ENCODE measurements around the gene GPR35.

GPR35 gene

DNA sequence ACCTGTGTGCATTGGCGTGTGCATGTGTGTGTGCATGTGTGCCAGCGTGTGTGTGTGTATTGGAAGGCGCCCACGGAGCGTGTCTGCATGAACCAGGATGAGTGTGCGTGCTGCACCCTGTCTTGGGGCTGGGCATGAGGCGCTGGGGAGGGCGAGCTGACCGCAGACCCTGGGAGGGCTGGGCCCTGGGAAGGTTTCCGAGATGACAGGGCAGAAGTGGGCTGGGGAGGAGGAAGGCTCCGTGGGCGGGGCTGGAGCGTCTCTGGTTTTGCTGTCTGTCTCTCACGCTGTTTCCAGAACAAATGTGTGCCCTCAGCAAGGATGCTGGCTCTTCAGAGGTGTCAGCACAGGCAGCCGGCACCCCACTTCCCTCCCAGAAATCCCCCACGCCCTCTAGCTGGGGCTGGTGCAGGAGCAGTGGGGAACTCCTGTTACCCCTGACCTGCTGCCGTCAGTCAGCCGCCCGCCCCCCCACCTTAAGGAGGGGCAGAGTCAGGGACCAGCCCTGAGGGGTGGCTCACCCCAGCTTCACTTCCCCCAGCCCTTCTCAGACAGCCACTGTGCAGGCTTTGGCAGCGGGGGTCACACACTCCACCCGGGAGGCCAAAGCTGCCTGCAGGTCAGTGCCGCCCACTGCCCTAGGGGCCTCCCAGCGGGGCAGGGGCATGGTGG is at the start of gene GPR35:
Gene GPR35, plus strand, starts transcription at position 531 of the 672 bp plus-strand sequence. CDS start 4,473 bp downstream, outside the sequence.
- peak; percentile 55 to 60 (median 57) for DNase-seq (ENCODE audit: low read depth in 3 of 3, low spot score in 1 of 3)

- no peak for DNase-seq (ENCODE audit: low read depth in 3 of 3, low spot score in 1 of 3)
These were observed 49.2 kb upstream of the GPR35 start for GRCh38 chr2:240576036-240576435.

- DNase-seq (ENCODE audit: low read depth in 3 of 3, low spot score in 1 of 3) = no peak
These were observed 48.7 kb upstream of the GPR35 start for GRCh38 chr2:240576436-240577205.

GRCh38 chr2:240577281-240578109 is 47.8 kb upstream of the GPR35 start:
- DNase-seq (ENCODE audit: low read depth in 3 of 3, low spot score in 1 of 3) = no peak

DNA sequence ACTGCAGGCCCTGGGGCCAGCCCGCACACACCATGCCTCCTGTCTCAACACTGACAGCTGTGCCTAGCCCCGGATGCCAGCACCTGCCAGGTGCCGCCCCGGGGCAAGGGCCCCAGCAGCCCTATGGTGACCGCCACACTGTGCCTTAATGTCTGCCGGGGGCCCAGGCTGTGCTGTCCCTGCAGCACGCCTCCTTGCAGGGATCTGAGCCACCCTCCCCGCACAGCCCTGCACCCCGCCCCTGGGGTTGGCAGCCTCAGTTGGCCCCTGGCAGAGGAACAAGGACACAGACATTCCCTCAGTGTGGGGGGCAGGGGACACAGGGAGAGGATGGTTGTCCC is 47.2 kb upstream of the GPR35 start:
- DNase-seq (ENCODE audit: low read depth in 3 of 3, low spot score in 1 of 3) = no peak

- no peak for DNase-seq (ENCODE audit: low read depth in 3 of 3, low spot score in 1 of 3)
These were observed 46.8 kb upstream of the GPR35 start for GRCh38 chr2:240578488-240578887.

GRCh38 chr2:240579071-240579762 is 46.1 kb upstream of the GPR35 start:
- DNase-seq (ENCODE audit: low read depth in 3 of 3, low spot score in 1 of 3) = no peak

DNA sequence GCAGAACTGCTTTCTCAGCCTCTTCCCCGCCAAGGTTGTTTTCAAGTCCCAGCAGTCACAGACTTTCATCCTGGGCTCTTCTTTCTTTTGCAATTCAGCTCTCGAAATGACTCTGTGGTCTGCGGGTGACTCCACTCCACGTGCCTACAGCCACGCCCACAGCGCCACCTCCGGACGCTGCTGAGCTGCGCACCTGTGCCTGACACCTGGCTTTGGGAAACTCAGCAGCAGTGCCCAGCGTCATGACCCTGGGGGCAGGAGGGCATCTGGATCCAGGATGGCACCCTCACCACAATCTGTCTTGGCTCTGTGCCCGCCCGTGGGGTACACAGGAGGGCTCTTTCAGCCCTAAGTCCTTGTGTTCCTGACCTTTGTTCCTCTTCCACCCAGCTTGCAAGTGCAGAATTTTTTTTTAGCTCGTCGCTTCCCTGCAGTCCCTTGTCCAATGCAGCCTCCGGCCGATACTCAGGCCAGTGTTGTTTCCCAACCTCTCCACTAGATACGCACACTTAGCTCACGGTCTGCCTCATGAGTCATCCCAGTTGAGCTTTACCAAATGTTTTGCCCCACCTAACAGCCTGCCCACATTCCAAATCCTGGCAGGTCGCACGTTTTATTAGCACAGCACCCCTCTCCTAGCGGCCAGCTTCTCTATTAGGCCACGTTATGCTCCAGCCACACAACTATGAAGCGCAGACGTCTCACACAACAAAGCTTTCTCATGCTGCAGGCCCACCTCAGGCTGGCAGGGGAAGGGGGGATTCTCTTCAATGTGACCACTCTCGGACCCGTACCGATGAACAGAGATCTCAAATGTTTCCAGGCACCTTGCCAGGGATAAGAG is 45.3 kb upstream of the GPR35 start:
- peak in 2 of 3 donors; percentile 51 to 59 for DNase-seq (ENCODE audit: low read depth in 3 of 3, low spot score in 1 of 3)

GRCh38 chr2:240581811-240582210 is 43.5 kb upstream of the GPR35 start:
- DNase-seq (ENCODE audit: low read depth in 3 of 3, low spot score in 1 of 3) = no peak

GRCh38 chr2:240582781-240583180 is 42.5 kb upstream of the GPR35 start:
- no peak for DNase-seq (ENCODE audit: low read depth in 3 of 3, low spot score in 1 of 3)

DNA sequence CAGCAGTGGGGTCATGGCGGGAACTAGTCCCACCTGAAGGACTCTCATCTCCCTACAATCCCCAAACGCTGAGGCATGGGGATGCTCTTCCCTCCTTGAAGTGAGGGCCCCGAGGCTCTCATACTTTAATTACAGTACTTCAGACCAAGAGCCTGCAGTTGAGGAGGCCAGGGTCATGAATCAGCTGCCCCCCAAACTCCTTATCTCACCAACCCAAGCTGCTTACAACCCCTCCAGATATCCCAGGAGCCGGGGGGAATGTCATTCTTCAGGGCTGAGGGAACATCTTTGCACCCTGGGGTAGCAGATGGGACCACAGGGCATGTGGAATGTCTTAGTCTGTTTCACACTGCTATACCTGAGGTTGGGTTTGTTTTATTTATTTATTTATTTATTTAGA is 41.5 kb upstream of the GPR35 start:
- no peak for DNase-seq (ENCODE audit: low read depth in 3 of 3, low spot score in 1 of 3)

- no peak for DNase-seq (ENCODE audit: low read depth in 3 of 3, low spot score in 1 of 3)
These were observed 40.7 kb upstream of the GPR35 start for GRCh38 chr2:240584486-240585031.

DNA sequence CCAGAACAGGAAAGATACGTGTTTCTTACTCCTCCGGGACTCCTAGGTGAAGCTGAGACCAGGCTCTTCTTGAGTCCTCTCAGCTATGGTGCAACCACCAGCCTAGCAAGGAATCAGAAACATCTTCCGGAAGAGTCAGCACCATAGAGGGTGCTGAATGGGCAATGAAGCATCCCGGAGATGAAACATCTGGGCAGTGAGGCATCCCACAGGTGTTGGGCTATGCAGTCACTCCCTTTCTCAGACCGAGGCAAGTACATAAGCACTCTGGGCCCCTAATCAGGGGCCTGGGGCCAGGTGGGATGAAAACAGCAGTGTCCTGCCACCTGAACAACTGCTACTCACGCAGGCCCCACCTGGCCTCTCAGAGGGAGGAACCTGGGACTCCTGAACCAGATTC is 40.2 kb upstream of the GPR35 start:
- no peak for DNase-seq (ENCODE audit: low read depth in 3 of 3, low spot score in 1 of 3)

DNA sequence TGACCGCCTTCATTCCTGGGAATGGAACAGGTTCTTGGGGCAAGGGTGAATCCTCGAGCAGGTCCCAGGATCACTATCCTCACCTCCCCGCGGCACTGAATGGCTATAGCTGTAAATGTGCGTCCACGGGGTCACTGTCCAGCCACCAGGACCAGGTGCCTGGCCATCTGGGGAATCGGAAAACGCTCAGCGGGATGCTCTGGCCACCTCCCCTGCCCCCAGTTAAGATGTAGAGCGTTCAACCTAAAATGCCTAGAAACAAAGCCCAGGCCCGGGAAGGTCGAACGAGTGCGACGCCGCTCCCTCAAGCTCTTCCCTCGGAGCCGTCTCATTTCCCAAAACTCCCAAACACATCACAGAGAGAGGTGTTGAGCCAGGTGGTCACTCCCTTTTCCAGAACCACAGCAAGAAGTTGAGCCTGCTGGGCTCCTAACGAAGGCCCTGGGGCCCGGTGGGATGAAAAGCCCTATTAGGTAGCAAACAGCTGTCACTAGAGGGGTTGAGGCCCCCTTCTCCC is 39.5 kb upstream of the GPR35 start:
- no peak for DNase-seq (ENCODE audit: low read depth in 3 of 3, low spot score in 1 of 3)

DNA sequence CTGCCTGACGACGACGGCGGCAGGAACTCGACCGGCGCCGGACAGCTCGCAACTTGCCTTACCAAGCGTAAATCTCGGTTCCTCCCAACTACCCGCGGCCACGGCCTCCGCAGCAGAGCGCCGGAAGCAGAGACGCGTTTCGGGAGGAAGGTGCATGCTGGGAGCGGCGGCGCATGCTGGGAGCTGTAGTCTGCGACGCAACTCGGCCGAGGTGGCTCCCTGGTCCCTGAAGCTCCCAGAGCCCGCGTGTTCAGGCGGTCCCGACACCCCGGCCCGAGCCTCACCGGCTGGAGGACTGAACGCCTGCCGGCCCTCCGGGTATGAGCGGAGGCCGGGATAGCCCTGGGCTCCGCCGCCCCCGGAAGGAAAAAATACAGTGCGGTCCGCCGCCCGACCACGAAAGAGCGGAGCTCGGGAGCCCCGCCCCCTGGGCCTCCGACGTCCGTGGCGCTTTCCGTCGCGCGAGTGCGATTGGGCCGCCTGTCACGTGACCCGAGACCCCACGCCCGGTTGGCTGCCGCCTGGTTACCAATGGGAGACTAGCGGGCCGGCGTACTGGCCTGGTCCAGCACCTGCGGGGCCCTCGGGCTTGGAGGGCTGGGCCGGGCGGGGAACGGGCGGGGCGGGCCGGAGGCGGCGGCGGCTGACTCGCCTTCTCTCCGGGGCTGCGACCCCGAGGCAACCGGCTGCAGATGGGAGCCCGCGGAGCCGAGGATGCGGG is 38.9 kb upstream of the GPR35 start, which contains the start of gene CAPN10:
Gene CAPN10, plus strand, starts transcription at position 537 of the 721 bp plus-strand sequence. Its CDS starts 178 bp downstream, at position 715.
- peak; percentile 86 to 89 (median 88) for DNase-seq (ENCODE audit: low read depth in 3 of 3, low spot score in 1 of 3)

DNA sequence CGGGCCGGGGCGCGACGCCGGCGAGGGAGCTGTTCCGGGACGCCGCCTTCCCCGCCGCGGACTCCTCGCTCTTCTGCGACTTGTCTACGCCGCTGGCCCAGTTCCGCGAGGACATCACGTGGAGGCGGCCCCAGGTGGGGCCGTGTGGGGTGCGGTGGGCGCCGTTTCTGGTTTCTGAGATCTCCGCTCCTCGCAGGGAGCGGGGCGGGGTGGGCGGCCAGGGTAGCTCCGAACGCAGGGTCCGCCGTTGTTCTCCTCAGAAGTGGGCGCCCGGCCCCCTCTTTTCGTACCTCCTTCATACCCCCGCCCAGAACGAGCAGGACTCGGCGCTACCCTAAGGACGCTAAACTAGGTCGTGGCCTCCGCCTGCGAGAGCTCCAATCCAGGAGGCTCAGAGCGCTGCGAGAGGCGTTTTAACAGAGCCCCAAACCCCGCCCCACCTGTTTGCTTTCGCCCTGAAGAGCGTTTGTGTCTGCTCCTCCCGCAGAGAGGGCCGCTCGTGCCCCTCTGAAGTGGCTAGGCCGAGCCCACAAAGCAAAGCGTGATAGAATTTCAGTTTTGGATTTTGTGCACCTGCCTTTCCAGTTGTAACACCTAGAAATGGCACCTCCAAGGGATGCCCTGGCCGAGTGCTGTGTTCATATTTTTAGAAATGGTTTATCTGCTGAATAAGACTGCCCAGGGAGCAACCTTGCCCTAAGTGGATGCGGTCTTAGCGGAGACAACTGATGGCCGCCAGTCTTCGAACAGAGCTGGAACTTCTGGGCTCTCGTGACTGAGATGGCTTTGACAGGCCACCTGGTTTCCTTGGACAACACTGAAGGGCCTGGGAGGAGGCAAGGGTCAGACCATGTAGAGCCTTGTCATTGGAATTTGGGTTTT is 38.1 kb upstream of the GPR35 start:
- peak in 1 of 3 donors; percentile 39 for DNase-seq (ENCODE audit: low read depth in 3 of 3, low spot score in 1 of 3)

DNA sequence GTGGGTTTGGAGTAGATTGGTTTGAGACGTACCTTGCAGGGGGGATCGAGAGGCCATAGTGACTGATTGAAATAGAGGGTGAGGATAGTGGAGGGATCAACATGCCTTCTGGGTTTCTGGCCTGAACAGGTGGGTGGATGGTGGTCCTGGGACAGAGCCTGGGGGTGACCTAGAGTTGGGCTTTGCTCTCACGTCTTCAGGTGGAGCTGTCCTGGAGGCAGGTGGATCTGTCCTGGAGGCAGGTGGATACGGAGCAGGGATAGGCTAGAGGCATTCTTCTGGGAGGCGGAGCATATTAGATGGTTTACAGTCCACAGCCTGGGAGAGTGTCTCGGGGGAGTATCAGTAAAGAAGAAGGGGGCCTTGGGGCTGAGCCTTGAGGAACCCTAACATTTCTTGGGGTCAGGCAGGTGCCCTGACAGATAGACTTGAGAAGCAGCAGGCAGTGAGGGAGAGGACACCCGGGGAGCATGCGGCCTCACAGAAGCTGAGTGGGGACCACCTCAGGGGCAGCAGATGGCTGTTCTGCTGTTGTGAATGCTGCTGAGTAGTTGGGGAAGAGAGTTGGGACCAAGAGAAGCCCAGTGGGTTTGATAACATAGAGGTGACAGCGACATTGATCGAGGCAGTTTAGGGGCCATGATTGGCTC is 37.1 kb upstream of the GPR35 start:
- no peak for DNase-seq (ENCODE audit: low read depth in 3 of 3, low spot score in 1 of 3)
